IMR-90 (cell line): ENCODE results near the gene MICALL2. TPM values are rescaled to one million over a fixed set of nuclear protein-coding genes. Genes with fewer than 3 reads are reported as not detected.

Experiments used
- ATAC-seq: fragments of 200-7000 bp; cut with Tn5 transposase; 2 replicates; pipeline ENCODE4 v1.9.1; 2020; ENCODE audit warnings: low read depth, mild to moderate bottlenecking, moderate library complexity
- BruUV-seq: library from RNA; stranded (reverse); fragments of 400-500 nt; replicated peaks from 2 replicates; lab custom pipeline; 2021; lab: Mats Ljungman, UMichigan
- CTCF ChIA-PET: fragments of 300-600 bp; formaldehyde crosslinking; extraction: SDS; loops from one replicate; lab custom pipeline; 2021; ENCODE audit warnings: antibody characterized with exemption; lab: Yijun Ruan, JAX
- POLR2A ChIA-PET: fragments of 300-600 bp; sonication (Branson Sonifier 250); formaldehyde crosslinking; loops from one replicate; lab custom pipeline; 2022; ENCODE audit warnings: antibody characterized with exemption; ENCODE audit not compliant: unreplicated experiment; lab: Charles Lee
- DNase-seq: peaks from one replicate; pipeline ENCODE4 v3.0.0; 2013
- H2AFZ ChIP-seq: replicated peaks from 2 replicates; pipeline ENCODE3; 2013; ENCODE audit warnings: low read length, mild to moderate bottlenecking; ENCODE audit not compliant: poor library complexity
- H2AK5ac ChIP-seq: 2 replicates; pipeline ENCODE4 v1.6.1; 2013; ENCODE audit warnings: low read depth, low read length, inconsistent platforms
- H2AK9ac ChIP-seq: replicated peaks from 2 replicates; pipeline ENCODE3; 2013; ENCODE audit warnings: mild to moderate bottlenecking, low read depth, low read length, moderate library complexity; ENCODE audit not compliant: poor library complexity
- H2BK120ac ChIP-seq: 2 replicates; pipeline ENCODE4 v1.6.1; 2013; ENCODE audit warnings: low read depth, low read length, inconsistent platforms
- H2BK15ac ChIP-seq: 3 replicates; pipeline ENCODE4 v1.6.1; 2013; ENCODE audit warnings: low read depth, low read length, inconsistent platforms
- H2BK20ac ChIP-seq: 2 replicates; pipeline ENCODE4 v1.6.1; 2013; ENCODE audit warnings: low read depth, mild to moderate bottlenecking, inconsistent platforms, low read length, moderate library complexity
- H2BK5ac ChIP-seq: 2 replicates; pipeline ENCODE4 v1.6.1; 2013; ENCODE audit warnings: mild to moderate bottlenecking, low read depth, low read length, inconsistent platforms; ENCODE audit not compliant: poor library complexity, severe bottlenecking
- H3K14ac ChIP-seq: replicated peaks from 2 replicates; pipeline ENCODE4 v1.6.1; 2013; ENCODE audit warnings: low read depth, low read length, inconsistent platforms
- H3K18ac ChIP-seq: 2 replicates; pipeline ENCODE4 v1.6.1; 2013; ENCODE audit warnings: low read depth, low read length, control low read depth
- H3K23ac ChIP-seq: 2 replicates; pipeline ENCODE4 v1.6.1; 2013; ENCODE audit warnings: low read depth, low read length, inconsistent platforms
- H3K27ac ChIP-seq: 2 replicates; pipeline ENCODE4 v1.5.1; 2013; ENCODE audit warnings: mild to moderate bottlenecking, control low read depth, low read length; ENCODE audit not compliant: insufficient read depth
- H3K27me3 ChIP-seq: 2 replicates; pipeline ENCODE4 v1.6.1; 2013; ENCODE audit warnings: low read length; ENCODE audit not compliant: control insufficient read depth, insufficient read depth
- H3K36me3 ChIP-seq: 2 replicates; pipeline ENCODE4 v1.6.1; 2013; ENCODE audit warnings: low read length, mixed read lengths; ENCODE audit not compliant: control insufficient read depth, insufficient read depth
- H3K4ac ChIP-seq: 2 replicates; pipeline ENCODE4 v1.6.1; 2013; ENCODE audit warnings: low read depth, low read length, inconsistent platforms
- H3K4me1 ChIP-seq: 2 replicates; pipeline ENCODE4 v1.6.1; 2013; ENCODE audit warnings: low read length, mixed read lengths; ENCODE audit not compliant: control insufficient read depth, insufficient read depth
- H3K4me2 ChIP-seq: 2 replicates; pipeline ENCODE4 v1.6.1; 2013; ENCODE audit warnings: low read depth, mild to moderate bottlenecking, control low read depth, low read length, moderate library complexity
- H3K4me3 ChIP-seq: 2 replicates; pipeline ENCODE4 v1.5.1; 2013; ENCODE audit warnings: low read depth, mild to moderate bottlenecking, control low read depth, low read length, moderate library complexity; ENCODE audit not compliant: insufficient read depth
- H3K56ac ChIP-seq: 2 replicates; pipeline ENCODE4 v1.6.1; 2013; ENCODE audit warnings: low read length, inconsistent platforms; ENCODE audit not compliant: insufficient read depth; ENCODE audit errors: extremely low read depth
- H3K79me1 ChIP-seq, 2 experiments: 2 replicates each; pipeline ENCODE4 v1.6.1; 2013; ENCODE audit warnings: low read length in 2 of 2, inconsistent platforms in 1 of 2, low read depth in 1 of 2
- H3K9ac ChIP-seq: 2 replicates; pipeline ENCODE4 v1.6.1; 2013; ENCODE audit warnings: low read depth, low read length, control low read depth
- H3K9me1 ChIP-seq: 2 replicates; pipeline ENCODE4 v1.6.1; 2013; ENCODE audit warnings: low read length, inconsistent platforms; ENCODE audit not compliant: insufficient read depth
- H3K9me3 ChIP-seq: 2 replicates; pipeline ENCODE4 v1.6.1; 2013; ENCODE audit warnings: low read length; ENCODE audit not compliant: control insufficient read depth, insufficient read depth
- H4K20me1 ChIP-seq: 2 replicates; pipeline ENCODE4 v1.6.1; 2013; ENCODE audit warnings: low read length, inconsistent platforms; ENCODE audit not compliant: insufficient read depth
- H4K5ac ChIP-seq: 2 replicates; pipeline ENCODE4 v1.6.1; 2013; ENCODE audit warnings: mild to moderate bottlenecking, low read depth, low read length, control low read depth
- H4K8ac ChIP-seq, 2 experiments: 2 replicates each; pipeline ENCODE4 v1.6.1; 2013; ENCODE audit warnings: low read depth in 2 of 2, low read length in 2 of 2, control low read depth in 1 of 2, inconsistent platforms in 1 of 2
- H4K91ac ChIP-seq: 2 replicates; pipeline ENCODE4 v1.6.1; 2013; ENCODE audit warnings: low read depth, low read length, inconsistent platforms; ENCODE audit not compliant: insufficient read depth
- CHD1 ChIP-seq: IDR thresholded peaks from 2 replicates; pipeline ENCODE4 v1.6.1; 2012; ENCODE audit warnings: low read depth, low read length, improper control_type of control experiment
- CTCF ChIP-seq: conservative IDR thresholded peaks from 2 replicates; pipeline ENCODE4 v1.5.1; 2012; ENCODE audit warnings: mild to moderate bottlenecking, low read depth, low read length, improper control_type of control experiment
- ELK1 ChIP-seq: fragments of 150-350 bp; IDR thresholded peaks from 2 replicates; pipeline ENCODE4 v1.6.1; 2016; ENCODE audit warnings: low read depth, mild to moderate bottlenecking, low read length, moderate library complexity, borderline replicate concordance
- FOS ChIP-seq: fragments of 150-350 bp; IDR thresholded peaks from 2 replicates; pipeline ENCODE4 v1.6.1; 2016; ENCODE audit warnings: low read depth, low read length
- MAFK ChIP-seq: IDR thresholded peaks from 2 replicates; pipeline ENCODE4 v1.6.1; 2012; ENCODE audit warnings: low read depth, low read length, improper control_type of control experiment
- NFE2L2 ChIP-seq: fragments of 150-350 bp; IDR thresholded peaks from 2 replicates; pipeline ENCODE4 v1.6.1; 2016; ENCODE audit warnings: low read depth, mild to moderate bottlenecking, low read length
- POLR2A ChIP-seq: IDR thresholded peaks from 2 replicates; pipeline ENCODE4 v1.6.1; 2012; ENCODE audit warnings: mild to moderate bottlenecking, low read depth, low read length
- RAD21 ChIP-seq: IDR thresholded peaks from 2 replicates; pipeline ENCODE4 v1.6.1; 2012; ENCODE audit warnings: low read length, improper control_type of control experiment
- RCOR1 ChIP-seq: IDR thresholded peaks from 2 replicates; pipeline ENCODE4 v1.6.1; 2012; ENCODE audit warnings: mild to moderate bottlenecking, low read length, improper control_type of control experiment; ENCODE audit not compliant: insufficient replicate concordance
- RFX5 ChIP-seq: IDR thresholded peaks from 2 replicates; pipeline ENCODE4 v1.8.0; 2012; ENCODE audit warnings: low read depth, mild to moderate bottlenecking, low read length, moderate library complexity
- WGBS, 2 experiments: methylation state at CpG; one replicate each; pipeline versions ENCODE4 v1.1.5 to v1.1.7; 2013; ENCODE audit warnings: missing lambda C conversion rate in 2 of 2; ENCODE audit not compliant: insufficient read length in 1 of 2; ENCODE audit errors: extremely low coverage in 2 of 2; 5-methylcytosine and 5-hydroxymethylcytosine counted together
- dilution Hi-C: fragments of 300-500 bp; cut with HindIII; formaldehyde crosslinking; loops from one replicate; pipeline ENCODE4 v1.14.3; 2018; ENCODE audit warnings: low sequenced_read_pairs; ENCODE audit not compliant: unreplicated experiment
- in situ Hi-C: fragments of 300-500 bp; cut with MboI; formaldehyde crosslinking; loops from 3 replicates; pipeline ENCODE4 v1.14.3; 2019; ENCODE audit warnings: low sequenced_read_pairs, inconsistent platforms, mixed read lengths
- intact Hi-C: fragments of 100-400 bp; cut with micrococcal nuclease; formaldehyde crosslinking; loops from 2 replicates; pipeline ENCODE4 v1.10.0; 2022
- polyA plus RNA-seq, 3 experiments: library from polyadenylated mRNA; depleted of rRNA; stranded (reverse); fragments of >200 nt; gene quantifications; 2 replicates each; pipeline ENCODE4 v1.2.3, GENCODE V29; 2012; ENCODE audit warnings: low replicate concordance in 1 of 3
- total RNA-seq: library from RNA; depleted of rRNA; stranded (reverse); fragments of >200 nt; gene quantifications from 2 replicates; pipeline ENCODE4 v1.2.3, GENCODE V29; 2012

MICALL2 gene
- total and polyA plus RNA-seq, 2 of the 4 experiments (the other 2 are of a cell fraction): 6.6 to 34.1 TPM

DNA sequence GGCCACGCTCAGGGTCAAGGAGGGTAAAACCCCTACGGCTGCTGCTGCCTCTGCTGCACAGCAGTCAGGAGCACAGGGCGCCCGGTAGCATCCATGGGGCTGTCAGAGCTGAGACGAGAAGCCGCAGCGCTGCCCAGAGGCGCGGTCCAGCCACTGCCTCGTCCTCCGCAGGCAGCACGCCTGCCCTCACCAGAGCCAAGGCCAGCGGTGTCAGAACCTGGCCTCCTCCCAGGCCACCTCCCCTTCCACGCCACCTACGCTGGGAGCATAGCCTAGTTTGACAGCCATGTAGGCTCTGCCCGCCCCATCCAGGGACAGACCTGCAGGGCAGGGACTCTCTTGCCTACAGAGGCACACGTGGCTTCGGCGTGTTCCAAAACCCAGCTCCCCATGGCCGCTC lies 28.7 kb upstream of the MICALL2 start:
- no peak overlapping the region for H3K56ac ChIP-seq
- TF ChIP-seq FOS (no peak), NFE2L2 (no peak), RFX5 (no peak), CTCF (no peak), MAFK (no peak), CHD1 (no peak), RCOR1 (no peak), RAD21 (no peak), ELK1 (no peak), POLR2A (no peak)
- no peak overlapping the region for H2AK5ac ChIP-seq
- no peaks in the 10 kb centered on the region for H3K4me1 ChIP-seq
- H4K20me1 ChIP-seq: peaks cover 4% of the 10 kb centered on the region; the same call in 1 of the 2 replicates
- dilution Hi-C loops (no loop called here), intact Hi-C loops (no loop called here), in situ Hi-C loops (no loop called here)
- H3K14ac ChIP-seq: no peak overlapping the region
- no peak overlapping the region for H3K4me2 ChIP-seq
- BruUV-seq: no TSS peak
- H3K23ac ChIP-seq: no peak overlapping the region
- no peak overlapping the region for H2AK9ac ChIP-seq
- H4K91ac ChIP-seq: no peak overlapping the region
- no peak overlapping the region for H3K9ac ChIP-seq
- no peak overlapping the region for H2BK120ac ChIP-seq
- no peak overlapping the region for H2BK5ac ChIP-seq
- H2AFZ ChIP-seq: no peak overlapping the region
- WGBS, 2 experiments: 92% methylated on average over 10 of the region's 20 CpGs; no CpG with 5 or more reads in 1 of the 2 experiments
- H3K9me1 ChIP-seq: no peaks in the 10 kb centered on the region
- H3K27me3 ChIP-seq: no peaks in the 10 kb centered on the region
- H3K18ac ChIP-seq: no peak overlapping the region
- no peak overlapping the region for H2BK20ac ChIP-seq
- H4K5ac ChIP-seq: no peak overlapping the region
- CTCF ChIA-PET: no interaction called here
- no peak overlapping the region for H3K4ac ChIP-seq
- DNase-seq (no peak), ATAC-seq (no peak)
- no peak overlapping the region for H2BK15ac ChIP-seq
- H3K27ac ChIP-seq: no peak overlapping the region
- no peaks in the 10 kb centered on the region for H3K9me3 ChIP-seq
- H4K8ac ChIP-seq: no peak overlapping the region
- POLR2A ChIA-PET: no interaction called here
- H3K36me3 ChIP-seq: peaks cover 81% of the 10 kb centered on the region
- H3K4me3 ChIP-seq: no peak overlapping the region
- H3K79me1 ChIP-seq: peaks cover 0 to 9% of the 10 kb centered on the region in 2 experiments; a peak in 1 of 4 replicates
